HG02610 (cell line): ENCODE data around the gene EFEMP1.

ENCODE experiments used
- ATAC-seq: cut with Tn5 transposase; IDR thresholded peaks from one replicate; pipeline ENCODE4 v1.9.1; 2021; ENCODE audit warnings: mild to moderate bottlenecking, moderate library complexity; ENCODE audit not compliant: unreplicated experiment

Gene EFEMP1, protein sequence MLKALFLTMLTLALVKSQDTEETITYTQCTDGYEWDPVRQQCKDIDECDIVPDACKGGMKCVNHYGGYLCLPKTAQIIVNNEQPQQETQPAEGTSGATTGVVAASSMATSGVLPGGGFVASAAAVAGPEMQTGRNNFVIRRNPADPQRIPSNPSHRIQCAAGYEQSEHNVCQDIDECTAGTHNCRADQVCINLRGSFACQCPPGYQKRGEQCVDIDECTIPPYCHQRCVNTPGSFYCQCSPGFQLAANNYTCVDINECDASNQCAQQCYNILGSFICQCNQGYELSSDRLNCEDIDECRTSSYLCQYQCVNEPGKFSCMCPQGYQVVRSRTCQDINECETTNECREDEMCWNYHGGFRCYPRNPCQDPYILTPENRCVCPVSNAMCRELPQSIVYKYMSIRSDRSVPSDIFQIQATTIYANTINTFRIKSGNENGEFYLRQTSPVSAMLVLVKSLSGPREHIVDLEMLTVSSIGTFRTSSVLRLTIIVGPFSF

DNA sequence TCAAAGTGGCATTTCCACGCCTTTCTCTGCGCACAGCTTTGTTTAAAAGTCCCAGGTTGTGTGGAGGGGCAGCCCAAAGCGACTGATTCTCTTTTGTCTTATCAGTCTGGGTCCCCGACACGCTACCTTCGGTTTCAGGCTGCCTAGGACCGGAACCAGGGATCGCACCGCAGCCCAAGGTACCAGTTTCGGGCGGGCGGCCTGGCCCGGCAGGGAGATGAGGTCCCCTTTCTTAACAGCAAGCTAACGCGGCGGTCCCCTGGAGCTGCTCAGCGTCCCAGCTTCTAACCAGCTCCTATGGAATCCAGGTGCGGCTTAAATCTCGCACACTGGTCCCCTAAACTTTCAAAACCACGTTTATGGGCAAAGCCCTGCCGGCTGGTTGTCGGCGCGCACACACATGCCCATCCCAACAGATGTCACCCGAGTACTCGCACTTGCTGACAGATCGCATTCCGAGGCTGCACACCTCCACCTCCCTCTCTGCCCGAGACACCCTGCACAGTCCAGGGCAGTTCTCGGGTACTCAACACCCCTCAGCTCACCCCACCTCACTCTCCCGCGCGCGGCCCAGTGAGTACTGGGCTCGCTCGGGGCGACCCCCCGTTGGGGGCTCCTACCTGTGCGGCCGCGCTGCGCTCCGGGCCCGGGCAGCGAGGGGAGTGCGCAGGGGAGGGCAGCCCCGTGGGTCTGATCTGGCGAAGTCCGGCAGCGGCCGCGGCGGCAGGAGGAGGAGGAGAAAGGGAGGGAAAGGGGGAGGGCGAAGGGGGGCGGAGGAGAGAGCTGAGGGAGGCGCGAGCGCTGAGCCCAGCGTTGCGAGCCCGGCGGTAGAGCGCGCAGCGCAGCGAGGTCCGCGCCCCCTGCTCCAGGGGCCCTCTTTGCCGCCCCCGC is at the start of gene EFEMP1:
Gene EFEMP1 (minus strand): TSS at position 692 of the 891 bp plus-strand sequence. CDS start 1,342 bp downstream, outside the sequence.
- ATAC-seq, result peak; percentile 54

DNA sequence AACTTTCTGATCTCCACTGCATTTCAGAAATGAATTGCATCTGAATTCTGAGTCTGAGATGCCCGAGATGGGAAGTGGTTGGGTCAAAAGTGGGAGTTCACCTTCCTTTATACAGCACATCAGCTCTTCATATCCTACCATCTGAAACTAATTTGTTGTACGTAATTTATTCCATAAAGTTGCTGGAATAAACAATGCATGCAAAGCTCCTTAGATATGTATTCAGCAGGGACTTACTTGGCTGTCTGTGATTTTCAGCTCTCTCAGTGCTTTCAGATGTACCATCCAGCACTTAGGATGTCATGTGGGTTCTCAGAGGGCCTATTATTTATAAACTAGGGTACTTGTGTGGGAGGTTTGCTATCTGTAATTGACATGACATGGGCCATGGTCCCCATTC is 46.9 kb upstream of the EFEMP1 start:
- ATAC-seq, result no peak

DNA sequence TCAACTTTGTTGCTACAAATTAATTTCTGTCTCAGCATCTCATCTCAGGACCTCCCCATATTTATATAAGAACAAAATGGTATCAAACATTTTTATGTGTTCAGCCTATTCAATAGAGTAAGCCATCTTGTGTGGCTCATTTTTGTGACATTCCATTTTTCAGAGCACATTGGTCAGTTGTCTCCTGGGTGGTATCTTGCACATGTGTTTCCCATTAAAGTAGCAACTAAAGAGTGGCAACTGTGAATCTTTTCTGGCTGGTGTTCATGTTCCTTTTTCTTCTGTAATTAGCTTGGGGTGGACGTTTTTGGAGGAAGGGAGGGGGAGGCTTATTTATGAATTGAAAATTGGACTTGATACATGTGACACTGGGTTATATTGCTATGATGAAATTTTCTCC is 45.4 kb upstream of the EFEMP1 start:
- ATAC-seq, result no peak

DNA sequence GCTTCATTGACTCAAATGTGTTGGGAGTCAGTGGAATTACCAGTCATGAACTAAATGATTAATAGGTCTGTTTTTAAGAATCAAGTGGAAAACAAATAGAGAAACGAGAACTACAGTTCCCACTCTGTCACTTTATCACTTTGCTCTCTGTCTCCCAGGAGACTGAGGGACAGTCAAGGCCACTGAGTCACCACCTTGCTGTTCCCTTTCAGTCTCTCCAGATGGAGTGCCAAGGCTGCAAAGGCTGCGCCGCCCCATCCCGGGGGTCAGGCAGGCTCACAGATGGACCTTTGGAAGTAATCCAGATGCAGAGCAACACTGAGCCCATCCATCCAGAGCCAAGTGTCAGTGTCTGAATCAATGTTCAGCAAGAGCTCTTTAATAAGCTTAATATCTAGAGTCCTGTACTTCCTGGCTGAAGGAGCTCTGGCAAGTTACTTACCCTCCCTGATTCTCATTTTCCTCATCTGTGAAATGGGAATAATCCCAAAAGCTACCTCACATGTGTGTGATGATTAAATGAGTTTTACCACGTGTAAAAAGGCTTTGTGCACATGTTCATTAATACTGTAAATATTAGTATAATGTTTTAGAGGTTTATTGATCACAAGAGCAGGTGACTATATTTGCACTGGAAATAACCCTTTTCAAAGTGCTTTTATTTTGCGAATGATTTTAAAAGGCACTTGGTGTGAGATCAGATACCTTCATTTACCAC is 43.0 kb upstream of the EFEMP1 start:
- no peak for ATAC-seq

DNA sequence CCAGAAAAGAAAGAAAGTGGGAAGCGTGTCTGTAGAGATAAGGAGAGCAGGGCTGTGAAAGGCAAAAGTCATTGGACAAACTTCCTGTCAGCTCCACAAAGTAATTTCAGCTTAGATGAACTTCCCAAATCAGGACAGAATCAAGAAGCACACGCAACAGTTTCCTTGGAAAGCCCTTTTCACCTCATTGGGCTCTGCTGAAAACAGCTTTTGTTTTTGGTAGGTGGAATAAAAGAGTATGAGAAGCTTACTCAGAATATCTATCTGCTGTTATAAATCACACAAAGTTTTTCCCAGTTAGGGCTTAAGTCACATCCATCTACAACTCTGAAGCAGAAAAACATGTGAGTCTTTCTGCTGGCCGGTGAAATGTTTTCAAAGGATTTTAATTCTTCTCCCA is 42.4 kb upstream of the EFEMP1 start:
- ATAC-seq, result no peak

DNA sequence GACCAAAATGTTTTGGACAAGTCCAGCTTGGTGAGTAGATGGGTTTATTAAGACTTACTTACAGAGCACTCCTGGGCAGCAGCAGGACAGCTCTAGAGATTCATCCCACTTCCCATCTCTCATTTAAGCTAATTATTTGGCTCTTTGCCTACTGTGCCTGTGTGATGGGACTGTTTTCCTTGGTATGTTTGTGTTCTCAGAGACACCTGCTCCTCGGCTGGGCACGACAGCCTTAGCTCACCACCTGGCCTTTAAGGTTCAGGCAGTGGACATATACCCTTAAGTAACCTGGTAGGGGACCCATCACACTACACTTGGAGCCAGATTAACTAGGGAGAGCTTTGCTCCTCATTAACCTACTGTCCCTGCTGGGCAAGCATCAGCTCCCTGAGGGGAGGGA is 41.7 kb upstream of the EFEMP1 start:
- ATAC-seq, result no peak

DNA sequence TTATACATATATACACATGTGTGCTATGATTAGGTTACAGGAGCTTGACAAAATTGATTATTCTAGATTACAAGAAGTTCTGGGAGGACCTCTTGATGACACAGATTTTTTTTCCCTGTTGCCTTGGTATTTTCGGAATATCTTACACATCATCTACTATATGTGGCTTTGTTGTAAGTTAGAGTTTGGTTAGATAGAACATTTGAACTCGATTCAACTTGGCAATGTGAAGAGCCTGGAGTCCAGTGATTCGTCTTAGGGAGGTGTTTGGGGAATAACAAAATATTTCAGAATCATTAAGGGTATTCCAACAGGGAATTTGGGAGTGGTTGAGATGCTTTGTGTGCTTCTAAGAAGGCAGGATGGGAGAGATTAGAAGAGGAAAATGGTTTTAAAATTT is 39.3 kb upstream of the EFEMP1 start:
- ATAC-seq, result no peak

DNA sequence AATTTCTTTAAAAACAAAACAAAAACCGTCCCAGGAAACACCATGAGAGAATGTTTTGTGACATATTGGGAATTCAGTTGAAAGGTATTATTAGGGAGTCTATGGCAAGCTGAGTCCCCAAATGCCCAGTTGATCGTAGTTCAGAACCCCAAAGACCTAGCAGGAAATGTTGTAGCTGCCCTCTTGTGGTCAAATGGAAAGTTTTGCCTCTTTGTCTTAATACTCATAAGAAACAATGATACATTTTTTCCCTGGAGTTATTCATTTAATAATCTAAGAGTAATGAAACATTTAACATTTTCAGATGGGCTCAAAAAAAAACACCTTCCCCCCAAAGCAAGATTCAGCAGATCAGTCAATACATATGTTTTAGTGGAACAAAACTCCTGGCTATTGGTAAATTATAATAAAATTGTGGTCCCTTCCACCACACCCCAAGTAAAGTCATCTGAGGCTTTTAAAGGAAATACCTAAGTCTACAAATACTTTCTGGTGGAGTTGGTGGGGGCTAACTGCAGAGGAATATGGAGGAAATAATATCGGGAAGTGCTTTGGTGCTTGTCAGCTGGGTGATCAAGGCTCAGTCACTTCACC is 37.8 kb upstream of the EFEMP1 start:
- ATAC-seq, result no peak

DNA sequence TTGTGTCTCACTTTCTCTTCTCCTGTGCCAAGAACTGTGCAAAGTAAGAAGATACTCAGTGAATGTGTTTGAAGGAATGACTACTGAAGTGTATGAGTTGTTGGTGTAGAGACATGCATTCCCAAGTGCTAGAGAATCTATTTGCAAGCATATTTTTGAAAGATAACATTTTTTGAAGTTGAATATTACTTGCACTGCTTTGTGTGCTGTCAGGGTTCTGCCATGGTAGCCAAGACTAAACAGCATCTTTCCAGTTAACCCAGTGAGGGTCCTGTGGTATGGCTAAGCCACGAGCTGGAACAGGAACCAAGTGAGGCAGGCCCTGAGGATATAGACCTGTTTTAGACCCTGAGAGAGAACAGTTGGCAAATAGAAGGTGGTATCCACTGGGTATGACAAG is 35.2 kb upstream of the EFEMP1 start:
- no peak for ATAC-seq

DNA sequence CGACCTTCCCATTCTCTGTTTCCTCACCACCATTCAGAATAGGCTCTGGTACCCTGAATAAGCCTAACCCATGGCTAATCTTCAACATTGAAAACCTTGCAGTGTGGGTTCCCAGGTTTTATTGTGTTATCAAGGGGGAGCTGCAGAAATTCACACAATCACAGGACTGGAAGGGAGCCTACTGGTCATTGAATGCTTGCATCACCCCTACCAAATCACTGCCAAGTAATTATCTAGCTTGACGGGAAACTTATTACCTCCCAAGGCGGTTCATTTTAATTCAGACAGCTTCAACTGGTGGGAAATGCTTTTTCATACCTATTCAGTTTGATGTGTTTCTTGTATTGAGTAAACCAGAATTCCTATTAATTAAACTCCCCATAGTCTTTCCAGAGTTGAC is 33.6 kb upstream of the EFEMP1 start:
- no peak for ATAC-seq

DNA sequence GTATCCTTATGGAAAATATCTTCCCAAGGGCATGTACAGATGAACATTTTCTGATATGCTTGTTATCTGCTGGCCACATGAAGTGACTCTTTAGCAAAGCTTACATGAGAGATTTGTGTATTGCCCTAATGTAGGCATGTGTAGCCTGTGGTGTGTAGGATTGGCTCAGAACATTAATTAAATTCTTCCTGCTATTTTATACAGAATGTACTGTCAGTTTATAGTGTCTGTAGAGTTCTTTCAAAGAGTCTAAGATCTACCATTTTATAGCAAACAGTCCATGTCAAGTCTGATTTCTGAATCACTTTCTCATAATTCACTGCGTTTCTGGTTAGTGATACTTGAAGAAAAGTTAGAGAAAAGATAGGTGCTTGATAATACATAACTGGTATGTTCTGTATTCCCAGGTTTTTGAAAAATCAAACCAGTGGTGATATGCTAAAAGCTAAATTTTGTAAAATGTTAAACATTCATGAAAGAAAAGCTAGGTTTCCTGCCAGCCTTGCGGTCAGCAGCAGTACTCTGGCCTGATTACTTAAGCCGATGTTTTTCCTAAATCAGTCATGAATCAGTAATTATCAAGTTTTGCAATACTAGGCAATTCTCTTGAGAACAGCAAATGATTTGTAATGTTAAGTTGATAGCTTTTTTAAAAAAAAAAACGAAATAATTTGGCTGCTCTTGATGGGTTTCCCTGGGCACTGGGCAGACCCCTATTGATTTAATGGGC is 30.9 kb upstream of the EFEMP1 start:
- ATAC-seq, result no peak

DNA sequence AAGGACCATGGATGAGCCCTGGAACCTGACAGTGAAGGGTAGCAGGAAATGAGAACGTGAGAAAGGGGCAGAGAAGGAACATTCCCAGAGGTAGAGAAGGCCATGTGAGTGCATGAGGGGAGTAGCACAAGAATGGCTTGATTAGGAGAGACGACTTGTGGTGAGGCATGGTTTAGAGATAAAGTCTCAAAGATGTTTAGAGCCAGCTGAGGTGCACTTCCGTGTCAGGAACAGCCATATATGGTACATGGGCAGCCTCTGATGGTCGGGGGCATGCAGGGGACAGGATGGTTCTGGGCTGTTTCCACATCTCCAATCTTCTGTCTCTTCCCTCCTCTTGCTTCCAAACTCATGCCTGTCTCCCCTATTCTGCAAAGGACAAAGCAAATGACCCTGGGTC is 28.8 kb upstream of the EFEMP1 start:
- no peak for ATAC-seq

DNA sequence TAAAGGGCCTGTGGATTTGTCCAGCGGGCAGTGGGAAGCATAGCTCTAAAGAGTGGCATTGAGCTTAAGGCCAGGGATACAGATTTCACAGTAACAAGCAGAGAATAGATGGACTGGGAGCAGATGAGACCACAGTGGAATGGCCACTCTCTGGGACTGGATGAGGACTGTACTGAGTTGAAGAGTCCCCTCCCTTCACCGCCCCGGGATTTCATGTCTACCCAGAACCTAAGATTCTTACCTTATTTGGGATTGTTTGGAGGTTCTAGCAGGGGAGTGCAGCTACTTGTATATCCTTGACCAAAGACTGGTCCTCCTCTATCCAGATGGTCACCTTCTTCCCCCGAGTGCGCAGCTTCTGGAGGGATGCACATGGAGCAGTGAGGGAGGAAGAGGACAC is 28.0 kb upstream of the EFEMP1 start:
- no peak for ATAC-seq

DNA sequence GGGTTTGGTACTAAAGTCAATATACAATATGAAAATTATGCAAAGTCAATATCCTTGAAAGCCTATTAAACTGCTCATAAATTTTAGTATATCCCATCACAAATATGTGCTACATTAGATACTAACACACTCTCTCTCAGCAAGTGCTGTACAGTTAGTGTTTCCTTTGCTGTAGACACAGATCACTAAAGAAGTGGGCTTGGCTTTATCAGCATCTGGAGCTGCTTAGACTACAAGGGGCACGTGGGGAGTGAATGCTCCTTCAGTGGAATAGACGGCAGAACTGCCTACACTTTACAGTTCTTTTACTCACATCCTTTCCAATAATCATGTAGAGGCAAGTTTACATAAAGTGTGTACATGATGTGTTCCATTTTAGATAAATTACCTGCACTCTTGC is 26.0 kb upstream of the EFEMP1 start:
- ATAC-seq, result no peak

DNA sequence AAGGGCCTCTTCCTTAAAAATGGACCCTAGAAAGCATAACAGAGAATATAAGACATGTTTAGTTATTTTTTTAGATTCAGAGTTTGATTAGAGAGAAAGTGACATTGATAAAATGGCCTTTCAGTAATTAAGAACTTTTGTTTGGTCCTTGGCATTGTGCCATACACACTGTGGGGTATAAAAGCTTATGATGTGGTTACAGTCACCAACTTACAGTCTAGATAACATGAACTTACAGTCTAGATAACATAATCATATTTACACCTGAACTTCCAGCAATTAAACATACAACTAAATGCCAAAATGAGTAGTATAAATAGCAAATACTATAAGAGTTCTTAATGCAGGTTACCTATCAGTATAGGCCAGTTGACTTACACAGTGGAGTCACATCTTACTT is 25.6 kb upstream of the EFEMP1 start:
- no peak for ATAC-seq

DNA sequence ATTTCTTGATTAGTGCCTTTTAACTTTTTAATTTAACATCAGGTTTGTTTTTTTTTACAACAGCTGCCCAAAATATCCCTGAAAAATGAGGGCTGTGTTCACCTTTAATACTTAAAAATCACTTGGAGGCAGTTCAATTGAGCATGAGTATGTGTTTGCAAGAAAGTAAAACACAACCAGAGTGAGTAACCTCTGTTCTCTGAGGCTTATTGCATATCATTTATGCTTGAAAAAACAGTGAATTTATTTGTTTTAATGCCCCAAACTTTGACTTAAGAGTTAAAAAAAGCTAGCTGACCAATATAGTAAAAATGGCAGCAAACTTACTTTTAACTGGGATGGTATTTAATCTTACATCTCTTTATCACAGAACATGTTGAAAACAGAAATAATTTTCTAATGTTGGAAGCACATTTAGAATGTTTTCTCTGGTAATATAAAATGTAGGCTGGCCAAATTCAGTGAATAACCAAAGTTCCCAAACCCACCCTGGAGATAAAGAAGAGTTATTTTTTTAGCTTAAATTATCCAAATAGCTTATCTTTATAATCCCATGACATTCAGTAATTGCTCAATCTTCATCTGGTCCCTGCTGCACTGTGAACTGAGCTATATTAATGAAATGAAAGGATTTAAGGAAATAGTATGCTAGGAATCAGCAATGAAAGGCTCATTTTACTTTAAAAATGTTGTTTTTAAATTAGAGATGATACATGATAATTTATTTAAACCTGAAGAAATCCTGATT is 24.8 kb upstream of the EFEMP1 start:
- no peak for ATAC-seq

DNA sequence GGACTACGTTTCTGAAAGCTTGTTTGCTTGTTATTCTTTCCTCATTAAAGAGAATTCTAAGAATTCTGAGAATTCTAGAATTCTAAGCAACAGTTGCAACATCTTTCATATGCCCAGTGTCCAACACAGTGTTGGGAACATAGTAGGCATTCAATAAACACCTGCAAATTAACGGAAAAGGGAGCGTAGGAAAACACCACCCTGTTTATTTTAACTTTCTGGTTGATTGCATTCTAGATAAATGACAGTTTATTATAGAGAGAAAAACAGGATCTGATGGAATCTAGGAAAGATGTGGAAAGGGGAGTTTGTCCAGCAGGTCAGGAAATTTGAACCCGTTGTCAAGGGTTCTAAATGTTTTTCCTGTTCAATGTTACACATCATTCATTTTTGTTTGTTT is 24.2 kb upstream of the EFEMP1 start:
- no peak for ATAC-seq

DNA sequence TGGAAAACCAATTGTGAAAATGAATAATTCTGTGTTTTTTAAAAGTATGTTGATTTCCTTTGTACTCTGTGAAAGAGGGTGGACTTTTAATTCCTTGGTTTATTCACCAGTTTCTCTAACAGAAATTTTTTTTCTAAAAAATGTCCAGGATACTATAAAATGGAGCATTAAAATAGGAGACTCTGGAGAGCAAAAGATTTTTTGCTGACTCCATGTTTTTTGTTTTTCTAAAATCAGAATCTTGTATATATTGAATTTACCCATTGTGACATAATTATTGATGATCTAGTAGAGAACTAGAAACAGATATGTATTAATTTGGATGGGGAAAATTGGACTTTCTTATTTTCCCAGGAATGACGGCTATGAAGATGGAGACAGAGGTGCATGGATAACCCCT is 23.2 kb upstream of the EFEMP1 start:
- no peak for ATAC-seq

DNA sequence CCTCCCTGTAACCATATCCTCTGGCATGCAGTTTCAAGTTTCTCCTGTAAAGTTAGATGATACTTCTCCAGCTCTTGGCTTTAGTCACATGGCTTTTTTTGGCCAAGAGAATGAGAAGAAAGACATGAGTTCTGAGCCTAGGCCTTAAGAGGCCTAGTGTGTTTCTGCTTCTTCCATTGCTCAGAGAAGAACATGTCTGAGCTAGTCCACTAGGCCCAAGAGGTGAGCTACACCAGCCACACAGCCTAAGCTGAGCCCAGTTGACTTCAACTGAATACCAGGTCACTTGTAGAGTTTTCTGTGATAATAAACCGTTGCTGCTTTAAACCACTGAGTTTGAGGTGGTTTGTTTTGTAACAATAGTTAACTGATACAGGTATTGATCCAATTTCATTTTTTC is 19.9 kb upstream of the EFEMP1 start:
- ATAC-seq, result no peak

DNA sequence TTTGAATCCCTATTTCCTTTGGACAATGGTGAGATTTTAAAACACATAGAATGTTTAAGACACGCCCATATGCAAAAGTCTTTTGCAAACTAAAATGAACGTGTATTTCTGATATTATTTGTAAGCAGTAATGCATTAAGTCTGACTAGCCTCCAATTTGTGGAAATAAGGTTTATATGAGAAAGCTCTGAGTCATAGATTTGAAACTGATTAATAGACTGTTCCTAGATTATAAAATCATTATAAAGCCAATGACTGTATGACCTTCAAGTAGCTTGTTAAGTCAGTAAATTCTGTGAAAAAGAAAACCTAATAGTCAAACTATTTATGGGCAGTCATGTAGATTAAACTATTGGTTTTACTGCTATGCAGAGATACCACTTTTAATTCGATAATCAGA is 12.8 kb upstream of the EFEMP1 start:
- no peak for ATAC-seq
